ENCODE results near the gene SMARCA2.

DNA sequence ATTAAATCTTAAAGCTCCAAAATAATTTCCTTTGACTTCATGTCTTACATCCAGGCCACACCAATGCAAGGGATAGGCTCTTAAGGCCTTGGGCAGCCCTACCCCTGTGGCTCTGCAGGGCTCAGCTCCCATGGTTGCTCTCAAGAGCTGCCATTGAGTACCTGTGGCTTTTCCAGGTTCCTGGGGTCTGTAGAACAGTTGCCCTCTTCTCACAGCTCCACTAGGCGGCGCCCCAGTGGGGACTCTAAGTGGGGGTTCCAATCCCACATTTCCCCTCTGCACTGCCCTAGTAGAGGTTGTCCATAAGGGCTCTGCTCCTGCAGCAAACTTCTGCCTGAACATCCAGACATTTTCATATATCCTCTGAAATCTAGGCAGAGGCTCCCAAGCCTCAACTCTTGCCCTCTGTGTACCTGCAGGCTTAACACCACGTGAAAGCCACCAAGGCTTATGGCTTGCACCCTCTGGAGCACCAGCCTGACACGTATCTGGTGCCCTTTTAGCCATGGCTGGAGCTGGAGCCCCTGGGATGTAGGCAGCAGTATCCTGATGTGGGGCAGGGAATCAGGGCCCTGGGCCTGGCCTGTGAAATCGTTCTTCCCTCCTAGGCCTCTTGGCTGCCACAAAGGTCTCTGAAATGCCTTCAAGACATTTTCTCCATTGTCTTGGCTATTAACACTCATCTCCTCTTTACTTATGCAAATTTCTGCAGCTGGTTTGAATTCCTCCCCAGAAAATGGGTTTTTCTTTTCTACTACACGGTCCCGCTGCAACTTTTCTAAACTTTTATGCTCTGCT lies 185.1 kb downstream of the SMARCA2 start:
- TF ChIP-seq POLR2A (IDR thresholded peaks at IDR 0.05; ENCODE audit: low read length): no peak
- no peak for TF ChIP-seq CBX2 (IDR thresholded peaks at IDR 0.05; ENCODE audit: borderline replicate concordance, low read depth)
- no peak for TF ChIP-seq PBX3 (IDR thresholded peaks at IDR 0.05)

Measured in A549 (cell line).